Stimulated activated CD8-positive, alpha-beta memory T cell treated with anti-CD3 and anti-CD28 coated beads, Interleukin-4, amount 100 ng/mL, for 24 hours (primary cell): ENCODE results near the gene KIZ.

Experiments
- DNase-seq: peaks from one replicate; pipeline ENCODE4 v3.0.0-alpha.2; 2020; ENCODE audit warnings: low read depth

Gene KIZ

DNA sequence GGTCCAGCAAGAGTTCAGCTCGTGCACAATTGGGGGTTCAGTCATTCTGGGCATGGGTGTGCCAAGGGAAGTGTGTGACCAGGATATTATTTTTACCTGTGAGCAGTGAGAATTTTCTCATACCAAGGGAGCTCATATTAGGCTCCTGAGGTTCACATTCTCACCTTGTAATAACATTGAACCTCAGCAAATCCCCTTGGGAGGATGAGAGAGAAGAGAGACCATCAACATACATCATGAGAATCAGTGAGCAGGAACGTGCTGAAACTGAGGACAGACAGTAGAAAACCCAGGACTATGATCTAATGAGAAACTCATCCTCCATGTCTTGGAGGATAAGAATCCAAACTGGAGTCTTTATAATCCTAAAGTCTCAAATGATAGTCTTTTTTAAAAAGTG, 143.9 kb downstream of the KIZ start:
- DNase-seq: no peak

DNA sequence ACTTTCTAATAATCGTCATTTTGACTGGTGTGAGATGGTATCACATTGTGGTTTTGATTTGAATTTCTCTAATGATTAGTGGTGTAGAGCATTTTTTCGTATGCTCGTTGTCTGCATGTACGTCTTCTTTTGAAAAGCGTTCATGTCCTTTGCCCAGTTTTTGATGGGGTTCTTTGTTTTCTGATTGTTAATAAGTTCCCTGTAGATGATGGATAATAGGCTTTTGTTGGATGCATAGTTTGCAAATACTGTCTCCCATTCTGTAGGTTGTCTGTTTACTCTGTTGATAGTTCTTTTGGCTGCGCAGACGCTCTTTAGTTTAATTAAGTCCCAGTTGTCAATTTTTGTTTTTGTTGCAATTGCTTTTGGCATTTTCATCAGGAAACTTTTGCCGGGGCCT, 144.9 kb downstream of the KIZ start:
- no peak for DNase-seq

DNA sequence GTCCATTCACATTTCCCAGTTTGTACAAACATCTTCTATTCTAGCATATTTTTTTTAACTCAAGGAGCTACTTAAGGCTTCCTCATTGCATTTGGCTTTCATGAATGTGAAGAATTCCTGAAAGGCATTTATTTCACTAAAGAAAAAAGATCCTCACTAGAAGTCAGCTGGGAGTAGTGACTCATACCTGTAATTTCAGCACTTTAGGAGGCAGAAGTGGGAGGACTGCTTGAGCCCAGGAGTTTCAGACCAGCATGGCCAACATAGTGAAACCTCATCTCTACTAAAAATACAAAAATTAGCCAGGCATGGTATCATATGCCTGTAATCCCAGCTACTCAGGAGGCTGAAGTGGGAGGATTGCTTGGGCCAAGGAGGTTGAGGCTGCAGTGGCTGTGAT, 146.4 kb downstream of the KIZ start:
- no peak for DNase-seq

DNA sequence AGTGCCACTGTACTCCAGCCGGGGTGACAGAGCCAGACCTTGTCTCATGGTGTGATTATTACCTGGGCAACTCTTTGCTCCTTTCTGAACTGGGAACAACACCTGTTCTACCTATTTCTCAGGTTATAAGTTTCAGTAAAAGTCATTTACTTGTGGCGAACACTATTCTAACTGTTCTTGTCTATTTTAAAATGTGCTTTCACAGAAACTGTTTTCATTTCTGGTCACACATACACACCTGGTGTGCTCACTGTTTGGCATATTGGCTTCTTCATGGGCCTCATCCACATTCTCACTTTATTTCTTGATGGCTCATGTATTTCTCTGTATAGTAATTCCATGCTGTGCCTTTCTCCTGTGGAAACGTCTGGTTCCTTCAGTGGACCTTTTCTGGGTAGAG, 146.8 kb downstream of the KIZ start:
- no peak for DNase-seq

DNA sequence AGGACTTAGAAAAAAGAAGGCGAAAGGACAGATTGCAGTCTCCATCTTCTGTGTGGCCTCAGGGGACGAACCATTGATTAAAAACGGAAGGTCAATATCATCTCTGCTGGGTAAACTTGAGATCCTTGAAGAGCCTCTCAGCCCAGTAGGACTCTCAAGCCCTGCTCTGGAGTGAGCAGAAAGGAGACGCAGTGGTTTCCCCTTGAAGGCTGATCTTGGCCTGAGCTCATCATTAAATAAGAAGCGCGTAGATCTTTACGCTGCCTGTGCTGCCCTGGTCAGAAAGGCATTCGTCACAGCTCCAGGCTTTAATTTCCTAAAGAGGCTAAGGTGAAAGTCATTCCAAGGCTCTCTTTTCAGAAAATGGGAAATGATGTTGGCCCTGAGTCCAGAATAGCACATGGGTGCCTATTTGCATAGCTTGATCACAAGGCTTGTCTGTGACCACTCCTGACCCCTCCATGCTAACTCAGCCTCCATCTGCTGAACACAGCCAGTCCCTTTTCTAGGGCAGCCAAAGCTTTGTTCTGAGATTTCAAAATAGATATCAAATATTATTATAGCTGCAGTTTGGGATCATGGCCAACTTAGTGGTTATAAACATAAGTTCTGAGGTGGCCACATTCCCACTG, 148.0 kb downstream of the KIZ start:
- DNase-seq: no peak

DNA sequence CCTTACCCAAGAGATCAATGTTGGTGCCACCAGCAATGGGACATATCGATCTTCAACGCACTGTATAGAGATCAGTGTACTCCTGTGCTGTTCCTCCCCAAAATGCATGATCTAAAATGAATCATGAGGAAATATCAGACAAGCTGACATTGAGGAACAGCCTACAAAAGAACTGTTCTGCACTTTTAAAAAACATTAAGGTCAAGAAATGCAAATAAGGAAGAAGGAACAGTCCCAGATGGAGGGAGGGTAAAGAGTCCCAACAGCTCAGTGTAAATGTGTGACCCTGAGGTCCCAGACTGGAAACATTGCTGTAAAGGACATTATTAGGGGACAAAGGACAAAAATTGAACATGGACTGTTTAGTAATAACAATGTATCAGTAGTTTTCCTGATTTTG, 152.9 kb downstream of the KIZ start:
- no peak for DNase-seq

DNA sequence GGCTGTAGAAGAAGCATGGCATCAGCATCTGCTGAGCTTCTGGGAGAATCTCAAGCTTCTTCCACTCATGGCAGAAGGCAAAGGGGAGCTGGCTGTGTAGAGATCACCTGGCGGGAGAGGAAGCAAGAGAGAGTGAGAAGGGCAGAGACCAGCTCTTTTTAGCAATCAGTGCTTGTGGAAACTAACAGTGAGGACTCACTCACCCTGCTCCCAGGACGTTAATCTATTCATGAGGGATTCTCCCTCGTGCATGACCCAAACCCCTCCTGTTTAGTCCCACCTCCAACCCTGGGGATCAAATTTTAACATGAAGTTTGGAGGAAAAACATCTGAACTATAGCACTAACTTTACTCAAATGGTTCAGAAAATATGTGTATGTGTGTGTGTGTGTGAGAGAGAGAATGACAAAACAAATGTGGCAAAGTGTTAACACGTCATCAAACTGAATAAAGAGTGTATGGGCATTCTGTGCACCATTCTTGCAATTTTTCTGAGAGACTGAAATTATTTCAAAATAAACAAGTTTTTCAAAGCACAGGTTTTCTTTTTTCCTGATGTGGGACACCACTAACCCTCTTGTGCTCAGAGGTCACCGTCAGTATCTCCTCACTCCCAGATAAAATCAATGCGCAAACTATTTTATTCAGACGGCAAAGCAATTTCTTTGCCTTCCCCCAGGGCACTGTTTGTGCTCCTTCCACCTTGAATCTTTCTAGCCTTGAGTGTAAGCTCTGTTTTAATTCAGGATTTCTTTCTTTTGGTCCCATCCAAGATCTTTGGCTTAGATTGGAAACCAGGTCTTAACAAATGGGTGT, 154.0 kb downstream of the KIZ start:
- no peak for DNase-seq

DNA sequence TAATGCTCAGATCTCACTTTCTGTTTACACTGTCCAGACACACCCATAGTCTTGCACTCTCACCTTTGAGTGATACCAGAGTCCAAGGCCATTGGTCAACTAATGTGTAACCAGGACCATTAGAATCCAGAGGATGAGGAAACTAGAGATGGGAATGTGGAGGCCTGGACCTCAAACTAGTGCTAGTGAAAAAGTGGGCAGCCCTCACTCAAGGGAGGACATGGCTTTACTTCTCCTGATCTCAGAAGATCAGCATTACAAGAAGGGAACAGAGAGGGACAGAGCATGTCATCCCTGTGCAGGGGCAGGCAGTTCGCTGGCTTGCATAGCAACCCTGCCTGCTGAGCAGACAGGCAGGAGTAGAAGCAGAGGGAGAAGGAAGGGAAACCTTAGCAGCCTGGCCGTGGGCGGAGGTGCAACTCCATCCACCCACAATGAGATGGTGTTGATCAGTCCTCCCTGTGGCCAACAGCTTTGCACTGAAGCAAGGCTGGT, 154.7 kb downstream of the KIZ start:
- DNase-seq: no peak

DNA sequence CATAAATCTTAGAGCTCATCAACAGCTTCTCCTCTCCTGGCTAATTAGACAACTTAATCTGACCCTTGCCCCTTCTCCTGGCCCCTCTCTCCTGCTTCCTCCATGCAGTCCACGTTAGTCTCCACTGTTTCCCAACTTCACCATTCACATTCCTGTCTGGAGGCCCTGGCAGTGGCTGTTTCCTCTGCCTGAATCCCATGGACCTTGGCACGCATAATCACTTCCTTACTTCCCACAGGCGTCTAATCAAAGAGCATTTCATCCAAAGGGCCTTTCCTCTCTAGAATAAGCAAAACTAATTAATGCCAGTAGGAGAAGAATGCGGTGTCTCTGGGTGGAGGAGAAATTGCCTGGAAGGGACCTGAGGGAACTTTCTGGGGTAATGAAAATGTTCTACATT, 160.9 kb downstream of the KIZ start:
- DNase-seq: no peak

DNA sequence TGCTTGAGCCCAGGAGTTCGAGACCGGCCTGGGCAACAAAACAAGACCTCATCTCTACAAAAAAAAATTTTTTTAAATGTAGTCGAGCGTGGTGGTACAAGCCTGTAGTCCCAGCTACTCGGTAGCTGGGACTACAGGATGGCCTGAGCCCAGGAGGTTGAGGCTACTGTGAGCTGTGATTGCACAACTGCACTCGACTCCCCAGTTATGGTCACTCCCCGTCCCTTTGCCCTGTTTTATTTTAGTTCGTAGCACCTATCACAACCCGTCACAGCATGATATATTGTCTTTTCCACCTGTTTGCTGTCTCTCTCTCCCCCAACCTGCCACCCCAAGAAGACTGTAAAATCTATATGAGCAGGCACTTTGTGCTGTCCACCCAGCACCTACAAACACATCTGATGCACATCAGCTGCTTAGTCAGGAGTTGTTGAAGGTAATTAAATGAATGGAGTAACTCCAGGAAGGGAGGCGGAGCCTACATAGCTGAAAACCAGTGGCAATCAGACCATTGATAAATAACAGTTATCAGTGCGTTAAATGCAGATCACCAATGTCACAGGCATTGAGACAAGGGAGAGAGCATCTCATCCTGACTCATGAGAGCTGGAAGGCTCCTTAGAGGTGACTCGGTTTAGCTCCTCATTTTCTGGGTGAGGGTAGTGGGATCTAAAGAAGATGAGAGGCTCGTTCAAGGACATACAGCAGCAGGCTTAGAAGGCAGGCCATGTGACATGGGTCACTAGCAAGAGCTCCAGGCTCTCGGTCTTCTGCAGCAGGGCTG, 162.9 kb downstream of the KIZ start:
- no peak for DNase-seq

DNA sequence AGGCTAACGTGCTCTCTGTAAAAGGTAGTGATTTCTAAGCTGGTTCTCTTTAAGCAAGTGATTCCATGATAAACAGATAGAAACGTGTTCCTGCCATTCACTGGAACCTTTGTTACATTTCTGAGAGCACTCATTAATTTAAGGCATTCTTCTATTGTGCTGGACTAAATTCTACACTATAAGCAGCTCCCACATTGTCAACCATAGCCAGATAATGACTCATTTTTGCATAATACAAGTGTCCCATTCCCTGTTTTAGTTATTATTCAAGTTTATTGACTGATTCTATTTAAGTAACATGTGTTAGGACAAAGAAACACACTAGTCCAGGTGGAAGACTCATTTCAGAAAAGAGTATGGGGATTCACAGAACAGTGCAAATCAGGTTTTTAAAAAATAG, 163.8 kb downstream of the KIZ start:
- no peak for DNase-seq

DNA sequence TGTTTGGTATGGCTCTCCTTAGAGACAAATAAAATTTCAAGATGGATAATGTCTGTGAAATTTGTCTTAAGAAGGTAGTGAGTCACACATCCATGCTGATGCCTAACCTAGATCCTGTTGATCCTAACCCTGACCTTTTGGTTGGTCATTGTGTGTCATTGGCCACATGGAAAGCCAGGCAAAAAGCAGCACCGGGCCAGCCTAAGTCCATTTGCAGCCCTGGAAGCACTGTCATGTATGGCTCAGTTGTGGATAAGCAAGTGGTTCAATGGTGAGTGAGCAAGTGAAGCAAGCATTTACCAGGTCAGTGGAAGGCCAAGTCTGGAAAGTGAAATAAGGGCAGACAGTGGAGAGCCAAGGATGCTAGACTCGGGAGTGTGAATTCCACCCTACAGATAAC, 165.1 kb downstream of the KIZ start:
- no peak for DNase-seq

DNA sequence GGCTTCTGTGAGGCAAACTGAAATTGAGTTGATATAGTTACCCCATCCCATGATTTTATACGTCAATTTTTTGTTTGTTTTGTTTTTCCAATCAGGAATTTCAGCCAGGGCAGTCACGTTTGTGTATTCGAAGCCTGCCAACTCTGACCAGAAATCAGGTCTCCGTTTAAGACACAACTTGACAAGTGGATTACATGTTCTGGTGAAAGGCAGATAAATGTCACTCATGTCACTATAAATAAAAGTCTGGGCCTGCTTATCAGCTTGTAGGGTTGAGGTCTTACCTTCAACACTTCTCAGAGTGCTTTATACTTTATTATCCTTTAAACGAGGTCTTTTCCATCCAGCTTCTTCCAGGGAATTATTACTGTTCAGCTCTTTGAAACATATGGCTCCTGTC, 168.9 kb downstream of the KIZ start:
- DNase-seq: no peak
